Trophoblast cell (in vitro differentiated cells and primary cell): Measurements from ENCODE around the gene CHST9.

Experiments used
- DNase-seq, 2 donors: peaks; one replicate each; pipeline ENCODE4 v3.0.0-alpha.2; 2016
- H2AFZ ChIP-seq: 2 replicates; pipeline ENCODE4 v1.6.1; 2013; ENCODE audit warnings: low read length, moderate library complexity, mild to moderate bottlenecking; ENCODE audit not compliant: insufficient read depth, poor library complexity
- H2AK5ac ChIP-seq: 2 replicates; pipeline ENCODE4 v1.6.1; 2013; ENCODE audit warnings: mild to moderate bottlenecking, low read length
- H2BK120ac ChIP-seq: 2 replicates; pipeline ENCODE4 v1.6.1; 2013; ENCODE audit warnings: low read length, mild to moderate bottlenecking, moderate library complexity; ENCODE audit not compliant: insufficient read depth, poor library complexity
- H2BK12ac ChIP-seq: 2 replicates; pipeline ENCODE4 v1.6.1; 2013; ENCODE audit warnings: mild to moderate bottlenecking, low read length, moderate library complexity
- H2BK5ac ChIP-seq: 2 replicates; pipeline ENCODE4 v1.6.1; 2013; ENCODE audit warnings: low read length, low read depth, moderate library complexity, mild to moderate bottlenecking; ENCODE audit not compliant: poor library complexity
- H3K14ac ChIP-seq: 2 replicates; pipeline ENCODE4 v1.6.1; 2013; ENCODE audit warnings: mild to moderate bottlenecking, low read length
- H3K18ac ChIP-seq: 2 replicates; pipeline ENCODE4 v1.6.1; 2013; ENCODE audit warnings: mild to moderate bottlenecking, low read length
- H3K23ac ChIP-seq: 2 replicates; pipeline ENCODE4 v1.6.1; 2013; ENCODE audit warnings: low read length
- H3K27ac ChIP-seq: 2 replicates; pipeline ENCODE4 v1.5.1; 2013; ENCODE audit warnings: low read depth, mild to moderate bottlenecking, inconsistent platforms, low read length, moderate library complexity
- H3K27me3 ChIP-seq: 2 replicates; pipeline ENCODE4 v1.6.1; 2013; ENCODE audit warnings: inconsistent platforms, mild to moderate bottlenecking, low read length, moderate library complexity; ENCODE audit not compliant: insufficient read depth
- H3K36me3 ChIP-seq, 2 experiments: 1 replicate in 1 of 2; 2 replicates in 1 of 2; pipeline ENCODE4 v1.6.1; 2013; ENCODE audit warnings: low read length in 2 of 2, mild to moderate bottlenecking in 2 of 2, moderate library complexity in 1 of 2; ENCODE audit not compliant: insufficient read depth in 2 of 2, control insufficient read depth in 1 of 2
- H3K4ac ChIP-seq: 2 replicates; pipeline ENCODE4 v1.6.1; 2013; ENCODE audit warnings: low read depth, mild to moderate bottlenecking, low read length, moderate library complexity
- H3K4me1 ChIP-seq, 2 experiments: 1 replicate in 1 of 2; 2 replicates in 1 of 2; pipeline ENCODE4 v1.6.1; 2013; ENCODE audit warnings: low read length in 2 of 2, mild to moderate bottlenecking in 2 of 2, moderate library complexity in 1 of 2; ENCODE audit not compliant: insufficient read depth in 2 of 2, control insufficient read depth in 1 of 2
- H3K4me2 ChIP-seq: 2 replicates; pipeline ENCODE4 v1.6.1; 2013; ENCODE audit warnings: inconsistent platforms, mild to moderate bottlenecking, low read length, moderate library complexity
- H3K4me3 ChIP-seq: 2 replicates; pipeline ENCODE4 v1.5.1; 2013; ENCODE audit warnings: mild to moderate bottlenecking, low read depth, low read length, inconsistent platforms
- H3K79me1 ChIP-seq: one replicate; pipeline ENCODE4 v1.6.1; 2013; ENCODE audit warnings: low read length
- H3K79me2 ChIP-seq: 2 replicates; pipeline ENCODE4 v1.6.1; 2013; ENCODE audit warnings: low read length, mild to moderate bottlenecking; ENCODE audit not compliant: control insufficient read depth, insufficient read depth, poor library complexity
- H3K9ac ChIP-seq: 2 replicates; pipeline ENCODE4 v1.6.1; 2013; ENCODE audit warnings: mild to moderate bottlenecking, low read length
- H3K9me3 ChIP-seq: 2 replicates; pipeline ENCODE4 v1.6.1; 2013; ENCODE audit warnings: low read depth, mild to moderate bottlenecking, control low read depth, inconsistent platforms, low read length; ENCODE audit not compliant: insufficient read depth
- H4K12ac ChIP-seq: 2 replicates; pipeline ENCODE4 v1.6.1; 2013; ENCODE audit warnings: low read depth, mild to moderate bottlenecking, low read length, moderate library complexity
- H4K8ac ChIP-seq: 2 replicates; pipeline ENCODE4 v1.6.1; 2013; ENCODE audit warnings: low read depth, mild to moderate bottlenecking, low read length, moderate library complexity
- H4K91ac ChIP-seq: one replicate; pipeline ENCODE4 v1.6.1; 2013; ENCODE audit warnings: low read depth, mild to moderate bottlenecking, low read length, moderate library complexity
- WGBS: extraction: QIAGEN DNeasy Blood & Tissue Kit; methylation state at CpG from one replicate; pipeline ENCODE4 v1.1.7; 2013; ENCODE audit warnings: missing lambda C conversion rate; ENCODE audit not compliant: insufficient read length, insufficient coverage; ENCODE audit errors: extremely low coverage; 5-methylcytosine and 5-hydroxymethylcytosine counted together

CHST9 gene

GRCh38 chr18:26965206-26965605 is 219.9 kb downstream of the CHST9 start:
- H3K79me1 ChIP-seq: no peaks in the 10 kb centered on the region
- H3K18ac ChIP-seq: no peak overlapping the region
- DNase-seq: no peak
- H4K91ac ChIP-seq: no peak overlapping the region
- H3K36me3 ChIP-seq: no peaks in the 10 kb centered on the region
- no peak overlapping the region for H2BK5ac ChIP-seq
- no peaks in the 10 kb centered on the region for H3K9me3 ChIP-seq
- no peaks in the 10 kb centered on the region for H3K79me2 ChIP-seq
- no peak overlapping the region for H3K23ac ChIP-seq
- no peak overlapping the region for H2BK12ac ChIP-seq
- H2BK120ac ChIP-seq: no peak overlapping the region
- no peak overlapping the region for H3K4me3 ChIP-seq
- no peak overlapping the region for H3K27ac ChIP-seq
- no peak overlapping the region for H4K8ac ChIP-seq
- WGBS: no CpG with 5 or more reads among the region's 3 CpGs
- H2AFZ ChIP-seq: no peak overlapping the region
- H3K4me1 ChIP-seq: no peaks in the 10 kb centered on the region
- H2AK5ac ChIP-seq: no peak overlapping the region
- no peak overlapping the region for H3K9ac ChIP-seq
- H4K12ac ChIP-seq: no peak overlapping the region
- H3K4me2 ChIP-seq: no peak overlapping the region
- no peaks in the 10 kb centered on the region for H3K27me3 ChIP-seq
- H3K4ac ChIP-seq: no peak overlapping the region
- H3K14ac ChIP-seq: no peak overlapping the region

GRCh38 chr18:26963292-26963691 is 221.8 kb downstream of the CHST9 start:
- Histone ChIP-seq H3K4me3 (no peak overlapping the region), H3K79me1 (no peaks in the 10 kb centered on the region), H3K9ac (no peak overlapping the region), H3K23ac (no peak overlapping the region), H3K14ac (no peak overlapping the region), H3K9me3 (no peaks in the 10 kb centered on the region), H4K8ac (no peak overlapping the region), H3K27ac (no peak overlapping the region), H4K12ac (no peak overlapping the region), H4K91ac (no peak overlapping the region), H3K36me3 (no peaks in the 10 kb centered on the region), H3K79me2 (no peaks in the 10 kb centered on the region), H3K4me2 (no peak overlapping the region), H2BK120ac (no peak overlapping the region), H2BK5ac (no peak overlapping the region), H3K4me1 (no peaks in the 10 kb centered on the region), H2AFZ (no peak overlapping the region), H2AK5ac (no peak overlapping the region), H3K18ac (no peak overlapping the region), H2BK12ac (no peak overlapping the region), H3K4ac (no peak overlapping the region), H3K27me3 (no peaks in the 10 kb centered on the region)
- no CpG with 5 or more reads among the region's 3 CpGs for WGBS
- no peak for DNase-seq

GRCh38 chr18:26961839-26962238 is 223.3 kb downstream of the CHST9 start:
- Histone ChIP-seq H4K12ac (no peak overlapping the region), H3K79me2 (no peaks in the 10 kb centered on the region), H2BK120ac (no peak overlapping the region), H3K9ac (no peak overlapping the region), H3K79me1 (no peaks in the 10 kb centered on the region), H3K4me3 (no peak overlapping the region), H3K4ac (no peak overlapping the region), H3K27ac (no peak overlapping the region), H4K91ac (no peak overlapping the region), H3K4me2 (no peak overlapping the region), H3K14ac (no peak overlapping the region), H4K8ac (no peak overlapping the region), H3K9me3 (no peaks in the 10 kb centered on the region), H2AK5ac (no peak overlapping the region), H3K4me1 (no peaks in the 10 kb centered on the region), H2BK12ac (no peak overlapping the region), H3K23ac (no peak overlapping the region), H3K18ac (no peak overlapping the region), H3K36me3 (no peaks in the 10 kb centered on the region), H2BK5ac (no peak overlapping the region), H2AFZ (no peak overlapping the region), H3K27me3 (no peaks in the 10 kb centered on the region)
- no peak for DNase-seq
- WGBS: no CpG with 5 or more reads among the region's 3 CpGs

GRCh38 chr18:26960911-26961310 is 224.2 kb downstream of the CHST9 start:
- no peak overlapping the region for H4K91ac ChIP-seq
- H3K36me3 ChIP-seq: no peaks in the 10 kb centered on the region
- H3K14ac ChIP-seq: no peak overlapping the region
- DNase-seq: no peak
- no peaks in the 10 kb centered on the region for H3K79me2 ChIP-seq
- no CpG with 5 or more reads among the region's 4 CpGs for WGBS
- H2BK5ac ChIP-seq: no peak overlapping the region
- H3K79me1 ChIP-seq: no peaks in the 10 kb centered on the region
- H3K27ac ChIP-seq: no peak overlapping the region
- no peak overlapping the region for H3K4me3 ChIP-seq
- H2BK120ac ChIP-seq: no peak overlapping the region
- no peak overlapping the region for H2BK12ac ChIP-seq
- no peaks in the 10 kb centered on the region for H3K4me1 ChIP-seq
- no peak overlapping the region for H3K4ac ChIP-seq
- H3K4me2 ChIP-seq: no peak overlapping the region
- no peak overlapping the region for H3K23ac ChIP-seq
- H3K9me3 ChIP-seq: no peaks in the 10 kb centered on the region
- H3K9ac ChIP-seq: no peak overlapping the region
- H2AFZ ChIP-seq: no peak overlapping the region
- H3K27me3 ChIP-seq: no peaks in the 10 kb centered on the region
- H2AK5ac ChIP-seq: no peak overlapping the region
- no peak overlapping the region for H4K8ac ChIP-seq
- H4K12ac ChIP-seq: no peak overlapping the region
- no peak overlapping the region for H3K18ac ChIP-seq
